Fibroblast of gingiva (primary cell): ENCODE results near the gene ASPDH.
A peak's percentile ranks its signal among the peaks of the same experiment; 100 is the strongest.

Source experiments
- DNase-seq: peaks from one replicate; pipeline ENCODE4 v3.0.0-alpha.2; 2011; ENCODE audit warnings: low read depth

ASPDH gene

GRCh38 chr19:50514346-50515167 is 844 bp upstream of the ASPDH start:
- DNase-seq: no peak

DNA sequence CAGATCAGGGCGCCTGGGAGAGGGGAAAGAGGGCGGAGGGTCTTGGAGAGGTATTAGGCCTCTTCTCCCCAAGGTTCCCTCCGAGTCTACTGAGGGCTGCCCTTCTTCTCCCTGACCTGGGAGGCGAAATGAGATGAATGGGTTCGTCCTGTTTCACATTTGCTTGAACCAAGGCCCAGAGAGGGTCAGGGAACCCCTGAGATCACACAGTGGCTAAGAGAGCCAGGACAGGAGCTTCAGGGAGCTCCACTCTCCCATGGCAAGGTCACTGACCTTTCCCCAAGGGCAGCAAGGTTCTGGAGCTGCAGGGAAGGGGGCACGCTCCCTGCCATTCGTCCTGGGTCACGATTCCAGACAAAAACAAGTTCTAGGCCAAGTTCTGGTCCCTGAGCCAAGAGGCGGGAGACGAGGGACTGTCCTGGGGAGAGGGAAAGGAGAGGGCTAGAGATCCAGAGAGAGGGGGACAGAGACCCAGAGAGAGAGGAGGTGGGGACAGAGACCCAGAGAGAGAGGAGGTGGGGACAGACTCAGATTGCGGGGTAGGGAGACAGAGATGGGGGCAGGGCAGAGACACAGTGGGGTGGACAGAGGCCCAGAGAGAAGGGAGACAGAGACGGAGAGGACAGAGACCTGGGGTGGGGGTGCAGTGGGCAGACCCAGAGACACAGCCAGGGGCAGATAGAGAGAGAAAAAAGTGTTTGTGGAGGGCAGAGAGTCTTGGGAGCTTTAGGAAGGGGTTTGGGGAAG is 541 bp downstream of the ASPDH start:
- no peak for DNase-seq

DNA sequence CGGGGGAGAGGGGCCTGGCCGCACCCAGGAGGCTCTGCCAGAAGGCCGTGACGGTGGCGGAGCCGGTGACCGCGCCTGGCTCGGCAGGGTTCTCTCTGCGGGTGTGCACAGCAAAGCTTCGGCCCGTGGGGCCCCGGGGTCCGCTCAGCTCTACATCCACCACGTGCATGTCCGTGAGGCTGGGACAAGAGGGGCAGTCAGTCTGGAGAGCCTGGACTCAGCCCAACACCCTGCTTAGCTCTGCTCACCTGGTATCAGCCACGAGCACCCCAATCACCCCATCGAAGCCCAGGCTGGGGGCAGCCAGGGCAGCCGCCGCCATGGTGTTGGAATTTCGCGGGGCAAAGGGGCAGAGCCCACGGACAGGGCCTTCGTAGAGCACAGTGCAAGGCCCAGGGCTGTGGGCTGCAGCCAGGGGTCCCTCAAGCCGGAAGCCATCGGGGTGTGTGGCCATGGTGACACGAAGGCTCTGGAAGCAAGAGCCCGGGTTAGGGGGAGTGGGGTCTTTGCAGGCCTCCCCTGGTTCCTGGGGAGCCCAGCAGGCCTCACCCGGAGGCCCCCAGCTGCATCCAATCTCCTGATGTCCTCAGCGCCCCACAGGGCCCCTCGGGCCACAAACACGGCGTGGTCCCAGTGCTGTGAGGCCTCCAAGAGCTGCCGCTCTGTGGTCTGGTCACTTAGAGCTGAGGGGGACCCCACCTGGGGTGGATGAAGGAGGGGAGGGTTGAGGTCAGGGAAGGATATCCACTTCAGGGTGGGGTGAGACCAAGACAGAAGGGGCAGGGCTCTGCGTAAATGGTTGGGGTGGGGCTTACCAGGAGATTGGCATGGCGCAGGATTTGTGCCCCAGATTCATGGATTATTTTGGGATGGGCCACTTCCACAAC is 1.4 kb downstream of the ASPDH start:
- no peak for DNase-seq

DNA sequence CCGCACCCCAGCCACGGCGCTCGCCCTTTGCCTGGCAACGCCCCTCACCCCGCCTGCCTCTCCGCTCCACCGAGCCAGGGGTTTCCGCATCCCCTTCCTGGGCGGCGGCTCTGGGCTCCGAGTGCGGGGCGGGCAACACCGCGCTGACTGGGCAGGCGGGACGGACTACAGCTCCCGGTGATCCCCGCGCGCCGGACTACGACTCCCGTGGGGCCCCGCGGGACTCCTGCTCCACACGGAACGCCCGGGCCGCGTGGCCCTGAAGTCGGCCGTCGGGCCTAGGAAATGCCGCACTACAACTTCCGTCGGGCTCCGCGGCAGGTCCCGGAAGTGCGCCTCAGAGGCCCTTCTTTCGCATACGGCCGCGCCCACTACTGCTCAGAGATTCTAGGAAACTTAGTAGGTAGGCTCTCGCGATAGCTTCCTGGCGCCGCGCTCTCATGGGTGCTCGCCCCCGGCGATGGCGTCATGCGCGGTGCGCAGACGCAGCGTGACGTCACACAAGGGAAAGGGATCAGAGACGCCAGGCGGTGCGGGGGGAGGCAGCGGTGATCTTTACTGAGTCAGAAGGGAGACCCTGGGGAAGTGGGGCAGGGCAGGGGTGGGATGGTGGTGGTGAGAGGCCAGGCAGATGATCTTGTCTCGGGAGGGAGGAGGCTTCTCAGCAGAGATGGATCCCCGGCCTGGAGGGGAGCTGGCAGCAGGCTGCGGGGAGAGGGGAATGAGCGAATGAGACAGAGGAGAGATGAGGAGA is 2.5 kb downstream of the ASPDH start, which contains the start of gene JOSD2:
Gene JOSD2 (minus strand): TSS at position 123 of the 754 bp plus-strand sequence. CDS start 760 bp downstream, outside the sequence.
- peak; percentile 100 for DNase-seq

DNA sequence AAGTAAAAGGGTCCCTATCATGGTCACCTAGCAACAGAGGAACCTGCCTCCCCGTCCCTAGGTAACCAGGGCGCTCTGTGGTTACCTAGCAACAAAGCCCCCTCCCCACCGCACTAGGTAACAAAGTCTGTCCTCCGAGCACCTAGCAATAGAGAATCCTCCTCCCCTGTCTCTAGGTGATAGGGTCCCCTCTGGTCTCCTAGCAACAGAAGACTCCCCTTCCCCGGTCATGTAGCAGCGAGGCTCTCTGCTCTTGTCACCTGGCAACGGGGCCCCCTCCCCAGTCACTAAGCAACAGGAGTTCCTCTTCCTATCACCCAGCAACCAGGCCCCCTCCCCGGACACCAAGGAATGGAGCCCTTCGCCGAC is 3.0 kb downstream of the ASPDH start:
- DNase-seq: no peak

DNA sequence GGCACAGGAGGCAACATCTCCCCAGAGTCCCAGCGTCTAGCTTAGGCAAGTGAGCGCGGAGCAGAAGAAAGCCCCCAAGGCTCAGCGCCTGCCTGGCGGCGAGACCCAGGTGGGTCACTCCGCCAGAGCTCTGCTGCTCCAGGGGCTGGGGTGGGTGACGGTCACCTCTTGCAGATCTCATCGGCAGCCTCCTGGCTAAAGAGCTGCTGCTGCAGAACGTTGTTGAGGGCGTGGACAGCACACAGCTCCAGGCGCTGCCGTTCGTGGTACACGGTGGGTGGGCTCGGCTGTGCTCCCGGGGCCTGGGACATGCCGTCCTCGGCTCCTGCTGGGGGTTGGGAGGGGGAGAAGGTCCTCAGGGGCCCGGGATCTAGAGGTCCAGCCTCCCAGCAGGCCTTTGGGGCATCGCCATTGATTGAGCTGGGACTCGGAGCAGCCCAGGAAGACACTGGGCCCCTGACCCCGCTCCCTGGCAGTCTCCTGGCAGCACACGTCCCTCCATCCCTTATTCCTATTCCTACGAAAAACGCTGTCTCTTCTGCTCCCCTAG is 3.5 kb downstream of the ASPDH start:
- peak; percentile 7 for DNase-seq

- DNase-seq: no peak
Observed at GRCh38 chr19:50509366-50509765, 4.3 kb downstream of the ASPDH start.

- DNase-seq: no peak
Observed at GRCh38 chr19:50508843-50509190, 4.9 kb downstream of the ASPDH start.

- no peak for DNase-seq
Observed at GRCh38 chr19:50507376-50507775, 6.3 kb downstream of the ASPDH start.

GRCh38 chr19:50506700-50507099 is 7.0 kb downstream of the ASPDH start:
- no peak for DNase-seq

DNA sequence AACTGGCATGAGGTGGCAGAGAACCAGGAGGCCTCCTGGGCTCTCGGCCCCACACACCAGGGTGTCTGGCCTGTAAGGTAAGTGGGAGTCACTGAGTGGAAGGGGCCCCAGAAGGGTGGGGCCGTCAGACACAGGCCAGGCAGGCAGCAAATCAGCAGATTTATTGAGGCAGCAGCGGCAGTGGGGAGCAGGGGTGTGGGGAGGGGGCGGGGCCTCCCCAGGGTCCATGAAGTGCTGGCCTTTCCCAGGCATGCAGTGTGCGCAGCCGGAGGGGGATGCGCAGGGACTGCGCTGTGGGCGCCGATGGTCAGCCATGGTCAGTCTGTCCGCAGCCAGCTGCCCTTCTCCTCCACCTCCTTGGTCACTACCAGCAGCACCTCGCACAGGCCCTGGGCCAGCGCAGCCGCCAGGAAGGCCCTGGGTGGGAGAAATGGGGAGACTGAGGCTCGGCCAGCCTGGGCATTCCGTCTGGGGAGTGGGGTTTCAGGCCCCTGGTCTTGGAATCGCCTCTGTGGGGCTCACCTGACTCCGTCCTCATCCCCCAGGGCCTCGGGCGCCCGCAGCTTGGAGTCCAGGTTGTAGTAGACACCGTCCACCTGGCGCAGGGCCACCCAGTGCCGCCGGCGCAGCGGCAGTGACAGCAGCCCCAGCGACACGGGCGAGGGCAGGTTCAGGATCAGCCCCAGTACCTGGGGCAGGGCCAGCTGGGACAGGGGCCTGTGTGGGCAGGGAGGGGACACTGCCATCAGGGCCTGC is 7.7 kb downstream of the ASPDH start:
- DNase-seq: no peak

DNA sequence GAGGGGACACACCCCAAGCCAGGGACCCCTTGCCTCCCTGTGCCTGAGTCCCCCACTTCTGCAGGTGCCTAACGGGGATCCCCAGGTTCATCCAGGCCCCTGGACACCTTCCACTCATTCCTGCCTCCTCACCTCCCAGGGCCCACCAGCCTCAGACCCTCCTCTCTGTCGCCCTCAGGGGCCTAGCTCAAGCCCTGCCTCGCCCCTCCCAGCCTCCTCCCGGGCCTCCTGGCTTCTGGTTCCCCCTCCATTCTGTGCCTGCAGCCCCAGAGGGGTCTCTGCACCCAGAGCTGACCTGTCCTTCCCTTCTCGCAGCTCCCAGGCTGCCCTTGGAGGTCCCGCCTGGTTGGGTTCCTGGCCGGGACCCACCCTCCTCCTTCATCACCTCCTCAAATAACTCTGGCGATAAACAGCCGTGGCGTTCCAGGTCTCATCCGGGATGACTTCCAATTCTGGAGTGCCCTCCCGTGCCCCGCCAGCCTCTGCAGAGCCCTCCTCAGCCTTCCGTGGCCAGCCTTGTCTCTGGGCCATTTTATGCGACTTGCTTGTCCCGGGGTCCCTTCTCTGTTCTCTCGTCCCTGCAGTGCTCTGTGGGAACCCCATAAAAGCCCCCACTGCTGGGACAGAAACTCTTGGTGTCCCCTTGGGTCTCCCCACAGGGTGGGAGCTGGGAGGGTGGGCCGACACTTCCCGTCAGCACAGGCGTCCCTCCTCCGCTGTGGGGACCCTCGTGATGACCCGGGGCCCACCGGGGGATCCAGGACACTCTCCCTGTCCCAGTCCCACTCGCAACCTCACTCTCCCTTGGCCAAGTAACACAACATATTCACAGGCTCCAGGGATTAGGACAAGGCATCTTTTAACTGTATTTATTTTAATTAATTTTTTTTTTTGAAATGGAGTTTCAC is 11.9 kb downstream of the ASPDH start:
- DNase-seq: no peak

- DNase-seq: no peak
Observed at GRCh38 chr19:50501186-50501567, 12.5 kb downstream of the ASPDH start.

GRCh38 chr19:50500753-50501151 is 13.0 kb downstream of the ASPDH start:
- DNase-seq: no peak

DNA sequence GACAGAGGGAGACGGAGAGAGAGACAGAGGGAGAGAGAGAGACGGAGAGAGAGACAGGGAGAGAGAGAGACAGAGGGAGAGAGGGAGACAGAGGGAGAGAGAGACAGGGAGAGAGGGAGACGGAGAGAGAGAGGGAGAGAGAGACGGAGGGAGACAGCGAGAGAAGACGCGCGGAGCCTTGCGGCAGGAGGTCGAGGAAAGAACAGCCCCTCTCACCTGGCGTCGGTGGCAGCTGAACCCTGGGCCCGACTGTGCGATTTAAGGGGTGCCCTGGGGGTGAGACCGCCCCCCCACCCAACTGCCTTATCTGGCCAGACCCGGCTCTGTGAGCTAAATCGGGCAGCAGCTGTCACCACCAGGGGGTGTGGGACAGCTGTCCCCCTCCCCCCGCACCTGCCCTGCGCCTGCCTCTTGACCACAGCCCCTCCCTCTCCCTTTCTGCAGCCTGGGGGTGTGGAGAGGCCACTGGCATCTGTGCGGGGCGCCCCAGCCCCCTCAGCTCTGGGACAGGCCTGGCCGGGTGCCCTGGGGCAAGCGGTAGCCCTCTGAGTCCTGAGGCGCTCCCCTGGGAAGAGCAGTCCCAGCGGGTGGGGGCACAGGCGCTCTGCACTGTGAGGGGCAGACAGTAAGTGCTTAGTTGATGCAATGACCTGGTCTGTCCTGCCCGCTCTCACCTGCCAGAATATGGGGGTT is 13.5 kb downstream of the ASPDH start:
- no peak for DNase-seq

GRCh38 chr19:50498219-50499056 is 15.3 kb downstream of the ASPDH start:
- no peak for DNase-seq

DNA sequence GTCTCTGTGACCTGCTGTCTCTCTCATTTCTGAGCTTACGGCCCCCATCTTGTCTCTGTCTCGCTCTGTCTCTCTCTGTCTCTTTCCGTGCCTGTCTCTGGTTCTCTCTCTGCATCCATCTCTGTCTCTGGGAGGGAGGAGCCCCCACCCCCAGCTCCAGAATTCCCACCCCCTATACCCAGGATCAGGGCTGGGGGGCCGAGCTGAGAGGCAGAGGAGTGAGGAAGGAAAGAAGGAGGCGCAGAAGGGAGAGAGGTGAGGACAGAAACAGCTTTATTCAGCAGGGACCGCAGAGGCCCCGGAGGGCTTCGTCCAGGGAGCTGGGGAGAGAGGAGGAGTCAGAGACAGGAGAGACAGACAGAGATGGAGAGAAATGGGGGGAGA is 16.7 kb downstream of the ASPDH start:
- no peak for DNase-seq
